Measurements from ENCODE around the gene ACOT7.

The ACOT7 gene

DNA sequence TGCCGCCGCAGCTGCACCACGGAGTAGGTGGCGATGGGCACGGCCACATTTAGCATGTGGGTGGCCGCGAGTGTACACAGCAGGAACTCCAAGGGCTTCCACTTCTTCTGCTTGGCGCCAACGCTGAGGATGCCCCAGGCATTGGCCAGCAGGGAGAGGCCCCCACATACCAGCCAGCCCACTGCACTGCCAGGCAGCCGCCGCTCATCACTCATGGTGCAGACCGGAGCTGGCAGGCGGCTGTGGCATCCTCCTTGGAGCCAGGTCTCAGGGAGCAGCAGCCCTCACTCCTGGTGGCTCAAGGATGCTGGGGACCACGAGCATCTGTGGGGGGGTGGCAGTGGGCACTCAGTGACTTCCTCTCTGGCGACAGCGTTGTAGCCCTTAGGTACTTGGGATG lies 138.9 kb downstream of the ACOT7 start:
- H3K27me3 ChIP-seq (ENCODE audit: insufficient read depth, poor library complexity, severe bottlenecking), result peaks cover 28% of the 10 kb centered on the region
- DNase-seq (ENCODE audit: low read depth in 1 of 2, low spot score in 1 of 2), result no peak
- no peak overlapping the region for H3K4me3 ChIP-seq (replicated peaks; ENCODE audit: insufficient read depth, low read length)
- H3K27ac ChIP-seq (replicated peaks), result no peak overlapping the region
- no peak for TF ChIP-seq GABPA (IDR thresholded peaks at IDR 0.05; ENCODE audit: low read depth)
- TF ChIP-seq, protein P1, sequence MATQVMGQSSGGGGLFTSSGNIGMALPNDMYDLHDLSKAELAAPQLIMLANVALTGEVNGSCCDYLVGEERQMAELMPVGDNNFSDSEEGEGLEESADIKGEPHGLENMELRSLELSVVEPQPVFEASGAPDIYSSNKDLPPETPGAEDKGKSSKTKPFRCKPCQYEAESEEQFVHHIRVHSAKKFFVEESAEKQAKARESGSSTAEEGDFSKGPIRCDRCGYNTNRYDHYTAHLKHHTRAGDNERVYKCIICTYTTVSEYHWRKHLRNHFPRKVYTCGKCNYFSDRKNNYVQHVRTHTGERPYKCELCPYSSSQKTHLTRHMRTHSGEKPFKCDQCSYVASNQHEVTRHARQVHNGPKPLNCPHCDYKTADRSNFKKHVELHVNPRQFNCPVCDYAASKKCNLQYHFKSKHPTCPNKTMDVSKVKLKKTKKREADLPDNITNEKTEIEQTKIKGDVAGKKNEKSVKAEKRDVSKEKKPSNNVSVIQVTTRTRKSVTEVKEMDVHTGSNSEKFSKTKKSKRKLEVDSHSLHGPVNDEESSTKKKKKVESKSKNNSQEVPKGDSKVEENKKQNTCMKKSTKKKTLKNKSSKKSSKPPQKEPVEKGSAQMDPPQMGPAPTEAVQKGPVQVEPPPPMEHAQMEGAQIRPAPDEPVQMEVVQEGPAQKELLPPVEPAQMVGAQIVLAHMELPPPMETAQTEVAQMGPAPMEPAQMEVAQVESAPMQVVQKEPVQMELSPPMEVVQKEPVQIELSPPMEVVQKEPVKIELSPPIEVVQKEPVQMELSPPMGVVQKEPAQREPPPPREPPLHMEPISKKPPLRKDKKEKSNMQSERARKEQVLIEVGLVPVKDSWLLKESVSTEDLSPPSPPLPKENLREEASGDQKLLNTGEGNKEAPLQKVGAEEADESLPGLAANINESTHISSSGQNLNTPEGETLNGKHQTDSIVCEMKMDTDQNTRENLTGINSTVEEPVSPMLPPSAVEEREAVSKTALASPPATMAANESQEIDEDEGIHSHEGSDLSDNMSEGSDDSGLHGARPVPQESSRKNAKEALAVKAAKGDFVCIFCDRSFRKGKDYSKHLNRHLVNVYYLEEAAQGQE (IDR thresholded peaks at IDR 0.05; ENCODE audit: insufficient replicate concordance, low read depth), result no peak
- TF ChIP-seq POLR2AphosphoS5 (IDR thresholded peaks at IDR 0.05; ENCODE audit: low read depth), result no peak
- TF ChIP-seq, protein P2, sequence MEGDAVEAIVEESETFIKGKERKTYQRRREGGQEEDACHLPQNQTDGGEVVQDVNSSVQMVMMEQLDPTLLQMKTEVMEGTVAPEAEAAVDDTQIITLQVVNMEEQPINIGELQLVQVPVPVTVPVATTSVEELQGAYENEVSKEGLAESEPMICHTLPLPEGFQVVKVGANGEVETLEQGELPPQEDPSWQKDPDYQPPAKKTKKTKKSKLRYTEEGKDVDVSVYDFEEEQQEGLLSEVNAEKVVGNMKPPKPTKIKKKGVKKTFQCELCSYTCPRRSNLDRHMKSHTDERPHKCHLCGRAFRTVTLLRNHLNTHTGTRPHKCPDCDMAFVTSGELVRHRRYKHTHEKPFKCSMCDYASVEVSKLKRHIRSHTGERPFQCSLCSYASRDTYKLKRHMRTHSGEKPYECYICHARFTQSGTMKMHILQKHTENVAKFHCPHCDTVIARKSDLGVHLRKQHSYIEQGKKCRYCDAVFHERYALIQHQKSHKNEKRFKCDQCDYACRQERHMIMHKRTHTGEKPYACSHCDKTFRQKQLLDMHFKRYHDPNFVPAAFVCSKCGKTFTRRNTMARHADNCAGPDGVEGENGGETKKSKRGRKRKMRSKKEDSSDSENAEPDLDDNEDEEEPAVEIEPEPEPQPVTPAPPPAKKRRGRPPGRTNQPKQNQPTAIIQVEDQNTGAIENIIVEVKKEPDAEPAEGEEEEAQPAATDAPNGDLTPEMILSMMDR (IDR thresholded peaks at IDR 0.05; ENCODE audit: insufficient read depth, low read length), result no peak
- no peak for TF ChIP-seq SPI1 (IDR thresholded peaks at IDR 0.05; ENCODE audit: borderline replicate concordance, low read depth)

DNA sequence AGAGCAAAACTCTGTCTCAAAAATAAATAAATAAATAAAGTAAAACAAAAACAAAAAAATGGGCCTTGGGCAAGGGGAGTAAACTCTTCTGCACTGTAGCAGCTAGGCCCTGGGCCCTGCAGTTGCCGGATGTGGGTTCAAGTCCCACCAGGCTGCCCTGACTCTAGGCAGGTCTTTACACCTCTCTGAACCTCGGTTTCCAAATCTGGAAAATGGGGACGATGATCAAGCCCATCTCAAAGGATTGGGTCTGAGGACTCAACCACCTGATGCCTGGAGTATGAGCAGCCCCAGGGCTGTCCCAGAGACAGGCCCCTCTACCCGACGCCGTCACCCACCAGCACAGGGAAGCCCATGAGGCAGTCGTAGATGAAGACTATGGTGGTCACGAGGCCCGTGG lies 140.2 kb downstream of the ACOT7 start:
- Histone ChIP-seq H3K27me3 (ENCODE audit: insufficient read depth, poor library complexity, severe bottlenecking) (peaks cover 23% of the 10 kb centered on the region), H3K27ac (replicated peaks) (no peak overlapping the region), H3K4me3 (replicated peaks; ENCODE audit: insufficient read depth, low read length) (no peak overlapping the region)
- no peak for DNase-seq (ENCODE audit: low read depth in 1 of 2, low spot score in 1 of 2)
- TF ChIP-seq SPI1 (IDR thresholded peaks at IDR 0.05; ENCODE audit: borderline replicate concordance, low read depth) (no peak), GABPA (IDR thresholded peaks at IDR 0.05; ENCODE audit: low read depth) (no peak), POLR2AphosphoS5 (IDR thresholded peaks at IDR 0.05; ENCODE audit: low read depth) (no peak)
- TF ChIP-seq, protein P2 (IDR thresholded peaks at IDR 0.05; ENCODE audit: insufficient read depth, low read length), result no peak
- TF ChIP-seq, protein P1 (IDR thresholded peaks at IDR 0.05; ENCODE audit: insufficient replicate concordance, low read depth), result no peak

DNA sequence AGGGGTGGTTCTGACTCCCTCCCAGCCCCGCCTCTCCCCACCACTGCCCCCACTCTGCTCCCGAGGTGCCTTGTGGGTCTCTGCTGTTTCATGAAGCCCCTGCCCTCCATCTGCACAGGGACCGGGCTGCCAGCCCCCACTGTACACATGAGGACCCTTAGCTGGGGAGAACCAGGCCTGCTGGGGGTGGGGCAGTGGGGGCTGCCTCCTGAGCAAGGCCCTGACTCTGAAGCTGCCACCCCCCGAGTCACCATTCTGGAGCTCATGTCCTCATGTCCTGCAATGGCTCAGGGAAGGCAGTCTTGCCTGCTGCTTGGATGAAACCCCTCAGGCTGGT lies 141.2 kb downstream of the ACOT7 start:
- Histone ChIP-seq H3K4me3 (replicated peaks; ENCODE audit: insufficient read depth, low read length) (no peak overlapping the region), H3K27me3 (ENCODE audit: insufficient read depth, poor library complexity, severe bottlenecking) (peaks cover 30% of the 10 kb centered on the region), H3K27ac (replicated peaks) (no peak overlapping the region)
- no peak for DNase-seq (ENCODE audit: low read depth in 1 of 2, low spot score in 1 of 2)
- TF ChIP-seq POLR2AphosphoS5 (IDR thresholded peaks at IDR 0.05; ENCODE audit: low read depth), result no peak
- TF ChIP-seq, protein P2 (IDR thresholded peaks at IDR 0.05; ENCODE audit: insufficient read depth, low read length), result no peak
- TF ChIP-seq, protein P1 (IDR thresholded peaks at IDR 0.05; ENCODE audit: insufficient replicate concordance, low read depth), result no peak
- no peak for TF ChIP-seq GABPA (IDR thresholded peaks at IDR 0.05; ENCODE audit: low read depth)
- no peak for TF ChIP-seq SPI1 (IDR thresholded peaks at IDR 0.05; ENCODE audit: borderline replicate concordance, low read depth)

All from HL-60 (cell line).